T-helper 22 cell (primary cell): ENCODE results near the gene NFIC.

ENCODE experiments used
- DNase-seq: peaks from one replicate; pipeline ENCODE4 v3.0.0-alpha.2; 2020; ENCODE audit warnings: low read depth

NFIC gene

DNA sequence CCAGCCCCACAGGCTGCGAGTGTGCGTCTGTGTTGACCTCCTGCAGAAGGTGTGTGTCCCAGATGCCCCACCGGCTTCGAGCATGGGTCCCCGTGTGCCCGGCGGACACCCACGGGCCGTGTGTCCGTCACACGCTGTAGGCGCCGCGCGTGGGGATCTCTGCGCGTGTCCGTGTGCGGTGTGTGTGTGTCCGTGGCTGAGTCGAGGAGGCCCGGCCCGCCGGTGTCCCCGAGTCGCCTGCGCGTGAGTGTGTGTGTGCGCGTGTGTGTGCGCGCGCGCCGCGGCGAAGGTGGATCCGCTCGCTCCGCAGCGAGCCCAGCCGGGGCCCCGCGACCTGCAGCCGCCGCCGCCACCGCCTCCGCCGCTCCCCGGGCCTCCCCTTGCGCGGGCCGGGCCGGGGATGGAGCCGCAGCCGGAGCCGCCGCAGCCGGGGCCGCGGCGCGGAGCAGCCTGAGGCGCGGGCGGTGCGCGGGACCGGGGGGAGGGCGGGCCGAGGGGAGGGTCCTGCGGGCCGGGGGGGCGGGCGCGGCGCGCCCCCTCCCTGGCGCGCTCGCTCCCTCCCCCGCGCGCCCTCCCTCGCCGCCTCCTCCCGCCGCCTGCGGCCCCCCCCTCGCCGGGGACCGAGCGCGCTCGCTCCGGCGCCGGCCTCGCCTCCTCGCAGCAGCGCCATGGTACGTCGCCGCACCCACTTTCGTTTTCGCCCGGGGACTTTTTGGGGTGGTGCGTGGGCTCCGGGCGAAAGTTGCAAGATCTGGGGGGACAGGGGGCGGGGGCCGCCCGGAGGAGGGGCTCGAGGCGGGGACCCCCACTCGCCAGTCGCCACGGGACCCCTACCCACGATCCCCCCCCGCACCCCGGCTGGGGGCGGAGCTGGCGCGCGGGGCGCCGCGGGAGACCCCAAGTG is 7.1 kb upstream of the NFIC start:
- DNase-seq = peak; percentile 61

DNA sequence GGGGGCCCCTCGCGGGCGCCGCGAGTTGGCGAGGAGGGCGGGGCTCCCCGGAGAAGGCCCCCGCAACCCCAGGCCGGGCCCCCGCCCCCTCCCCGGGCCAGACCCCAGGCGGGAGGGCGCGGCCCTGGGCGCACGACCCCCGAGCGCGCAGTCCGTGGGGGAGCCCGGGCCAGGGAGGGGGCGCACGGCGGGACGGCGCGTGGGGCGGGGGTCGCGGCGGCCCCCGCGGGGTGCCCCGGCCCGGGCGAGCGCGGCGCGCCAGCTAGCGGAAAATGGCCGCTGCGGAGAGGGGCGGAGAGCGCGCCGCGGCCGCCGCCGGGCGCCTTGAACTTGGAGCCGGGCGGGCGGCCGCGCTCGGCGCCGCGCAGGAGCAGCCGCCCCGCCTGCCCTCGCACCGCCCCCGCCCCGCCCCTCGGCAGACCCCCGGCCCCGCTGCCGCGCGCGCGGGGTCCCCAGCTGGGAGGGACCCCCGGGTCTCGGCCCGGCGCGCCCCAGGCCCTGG is 6.4 kb upstream of the NFIC start:
- DNase-seq = no peak

DNA sequence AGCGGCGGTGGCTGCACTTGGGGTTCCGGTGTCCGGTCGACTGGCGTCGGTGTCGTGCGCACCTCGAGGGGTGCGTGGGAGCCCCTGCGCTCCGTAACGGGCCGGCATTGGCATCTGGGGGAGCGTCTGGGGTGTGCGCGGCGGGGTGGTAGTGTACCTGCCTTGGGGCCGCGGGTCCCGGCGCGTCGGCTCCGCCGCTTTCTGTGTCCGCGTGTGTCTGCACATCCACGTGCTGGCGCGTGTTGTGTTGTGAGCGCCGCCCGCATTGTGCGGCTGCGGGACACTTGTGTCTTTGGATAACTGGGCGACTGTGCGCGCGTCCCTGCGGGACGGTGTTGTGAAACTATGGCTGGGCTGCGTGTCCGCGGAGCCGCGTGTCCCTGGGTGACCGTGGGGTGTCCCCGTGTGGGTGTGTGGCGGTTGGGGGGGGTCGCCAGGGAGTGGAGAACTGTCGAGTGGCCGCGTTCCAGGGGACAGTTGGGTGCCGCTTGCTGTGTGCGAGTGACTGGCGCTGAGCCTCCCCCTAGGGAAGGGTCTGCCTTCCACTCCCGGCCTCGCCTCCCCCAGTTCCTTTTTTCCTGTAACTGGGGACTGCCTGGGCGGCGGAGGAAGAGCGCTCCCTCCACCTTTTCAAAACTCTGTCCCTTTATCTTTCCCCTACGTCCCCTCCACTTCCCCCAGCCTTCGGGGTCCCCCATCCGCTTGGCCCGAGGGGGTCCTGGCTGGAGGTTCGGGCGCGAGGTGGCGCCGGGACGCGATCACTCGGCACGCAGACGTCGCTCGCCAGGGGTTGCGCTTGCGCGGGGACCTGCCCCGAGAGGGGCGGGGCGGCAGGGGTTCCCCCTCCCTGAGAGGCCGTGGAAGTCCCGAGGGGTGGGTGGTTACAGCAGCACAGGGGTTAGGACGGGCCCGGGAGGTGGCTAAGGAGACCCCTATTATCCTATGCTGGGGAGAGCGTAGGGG is 5.7 kb upstream of the NFIC start:
- peak; percentile 53 for DNase-seq

DNA sequence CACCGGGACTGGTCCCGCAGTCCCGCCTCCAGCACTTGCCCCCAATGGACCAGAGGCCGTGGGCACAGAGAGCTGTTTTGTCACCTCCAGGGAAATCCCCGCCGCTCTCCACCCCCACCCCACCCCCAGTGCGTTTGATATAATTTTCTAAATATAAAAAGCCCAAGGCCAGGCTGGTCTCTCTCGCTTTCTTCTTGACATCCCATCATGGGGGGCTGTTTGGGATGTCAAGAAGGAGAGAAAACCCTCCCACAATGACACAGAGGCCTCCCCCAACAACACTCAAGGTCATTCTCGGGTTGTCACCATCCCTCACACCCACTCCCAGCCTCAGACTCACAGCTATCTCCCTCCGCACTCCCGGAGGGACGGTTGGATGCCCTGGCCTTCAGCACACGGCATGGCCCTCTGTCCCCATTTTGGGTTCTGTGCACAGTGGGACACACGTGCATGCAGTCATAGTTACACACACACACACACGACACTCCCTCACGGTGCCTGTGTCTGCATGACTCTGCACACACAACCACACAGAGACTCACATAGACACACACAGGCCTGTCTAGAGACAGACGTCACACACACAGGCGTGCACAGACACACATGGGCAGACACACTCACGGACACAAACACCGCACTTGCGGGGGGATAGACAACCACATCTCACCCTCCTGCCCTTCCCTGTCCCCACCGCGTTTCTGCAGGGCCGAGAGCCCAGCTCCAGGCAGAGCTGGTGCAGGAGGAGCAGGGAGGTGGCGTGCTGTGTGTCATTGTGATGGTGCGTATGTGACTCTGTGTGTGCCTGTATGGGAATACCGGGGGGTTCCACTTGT is 4.8 kb upstream of the NFIC start:
- no peak for DNase-seq

DNA sequence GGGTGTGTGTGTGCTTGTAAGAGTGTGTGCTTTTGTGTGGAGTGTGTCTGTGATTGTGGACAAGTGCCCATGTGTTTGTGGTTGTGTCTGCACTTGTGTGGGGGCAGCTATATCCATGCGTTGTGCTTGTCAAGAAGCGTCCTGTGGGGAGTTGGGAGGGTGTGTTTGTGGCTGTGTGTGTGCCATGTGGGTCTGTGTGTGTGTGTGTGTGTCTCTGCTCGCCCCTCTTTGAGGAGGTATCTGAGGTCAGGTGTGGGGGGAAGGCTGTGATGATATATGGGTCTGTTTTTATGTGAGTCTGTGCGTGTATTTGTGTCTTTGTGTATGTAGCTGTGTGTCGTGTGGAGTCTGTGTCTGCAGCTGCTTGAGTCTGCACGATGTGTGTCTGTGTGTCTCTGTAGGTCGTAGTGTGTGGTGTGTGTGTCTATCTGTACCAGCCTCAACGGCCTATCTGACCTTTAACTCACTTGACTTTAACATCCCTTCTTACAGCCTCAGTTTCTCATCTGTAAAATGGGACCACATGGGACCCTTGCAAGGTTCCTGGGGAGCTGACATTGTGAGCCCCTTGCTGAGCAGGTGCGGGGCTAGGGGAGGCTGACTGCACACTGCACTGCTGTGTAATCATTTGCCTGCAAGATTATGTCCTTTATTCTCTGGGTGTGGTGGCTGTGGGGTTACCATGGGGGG is 4.0 kb upstream of the NFIC start:
- DNase-seq = no peak

DNA sequence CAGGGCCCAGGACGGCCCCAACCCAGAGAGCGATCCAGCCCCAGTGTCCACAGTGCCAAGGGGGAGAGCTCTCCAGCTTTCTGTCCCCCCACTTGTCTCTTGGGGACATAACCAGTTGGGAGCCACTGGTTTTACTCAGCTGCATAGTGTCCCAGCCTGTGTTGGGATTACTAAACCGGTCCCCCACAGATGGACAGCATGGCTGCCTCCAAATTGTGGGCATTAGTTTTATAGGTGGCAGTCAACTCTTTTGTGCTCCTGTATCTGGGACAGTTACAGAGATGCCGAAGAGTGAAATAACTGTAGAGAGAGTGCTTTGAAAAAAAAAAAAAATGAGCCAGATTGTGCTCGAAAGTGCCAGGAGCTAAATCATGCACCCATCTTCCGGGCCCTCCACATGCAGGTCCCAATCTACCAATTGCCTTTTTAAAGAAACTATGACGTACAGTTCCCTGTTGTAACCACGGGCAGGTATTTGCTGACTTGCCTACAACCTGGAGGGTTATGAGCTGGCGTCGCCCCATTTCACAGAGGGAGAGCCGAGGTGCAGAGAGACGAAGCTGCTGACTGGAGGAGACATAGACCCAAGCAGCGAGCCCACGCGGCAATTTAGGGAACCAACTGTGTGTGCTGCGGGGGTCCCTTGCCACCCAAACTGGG is 2.4 kb upstream of the NFIC start:
- DNase-seq = no peak

DNA sequence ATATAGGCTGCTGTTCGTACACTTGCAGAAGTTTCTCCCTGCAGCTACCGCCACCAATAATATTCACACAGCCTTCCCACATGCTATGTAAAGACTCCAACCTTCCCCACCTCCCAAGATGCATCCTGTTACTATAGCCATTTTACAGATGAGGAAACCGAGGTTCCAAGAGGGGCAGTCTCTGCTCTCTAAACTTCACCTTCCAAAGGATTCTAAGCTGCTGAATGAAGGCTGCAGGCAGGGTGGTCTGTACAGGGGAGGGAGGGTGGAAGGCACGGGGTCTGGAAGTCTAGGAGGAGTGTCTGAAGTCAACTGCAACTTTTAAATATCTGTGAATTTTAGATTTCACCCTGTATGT is 1.9 kb upstream of the NFIC start:
- no peak for DNase-seq

DNA sequence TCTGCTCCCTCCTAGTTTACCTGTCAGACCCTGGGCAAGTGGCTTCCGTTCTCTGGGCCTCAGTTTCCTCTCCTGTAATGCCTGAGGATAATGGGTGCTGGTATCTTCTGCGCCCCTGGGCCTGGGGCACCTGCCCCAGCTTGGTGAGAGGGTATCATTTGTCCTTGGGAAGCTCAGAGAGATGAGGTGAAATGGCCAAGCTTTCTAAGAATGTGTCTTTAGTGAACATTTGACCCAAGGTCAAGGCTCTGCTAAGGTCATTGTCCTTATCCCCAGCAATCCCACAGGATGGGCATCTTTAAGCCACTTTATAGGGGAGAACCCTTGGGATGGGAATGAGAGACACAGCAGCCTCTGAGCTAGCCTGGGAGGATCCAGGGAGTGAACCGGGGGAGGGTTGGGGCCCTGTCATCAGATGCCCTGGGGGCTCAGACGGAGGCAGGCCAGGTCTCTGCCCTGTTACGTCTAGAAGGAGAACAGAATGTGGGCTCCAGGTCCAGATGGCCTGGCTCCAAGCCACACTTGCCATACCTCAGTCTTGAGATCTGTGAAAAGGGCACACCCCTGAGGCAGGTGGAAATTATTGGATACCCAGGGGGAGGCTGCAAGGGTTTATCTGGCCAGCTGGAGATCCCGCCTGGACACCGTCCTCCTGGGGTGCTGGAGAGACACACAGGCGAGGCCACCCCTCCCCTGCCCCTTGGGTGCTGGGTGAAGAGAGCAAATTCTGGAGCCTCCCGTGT is 1.1 kb upstream of the NFIC start:
- no peak for DNase-seq

DNA sequence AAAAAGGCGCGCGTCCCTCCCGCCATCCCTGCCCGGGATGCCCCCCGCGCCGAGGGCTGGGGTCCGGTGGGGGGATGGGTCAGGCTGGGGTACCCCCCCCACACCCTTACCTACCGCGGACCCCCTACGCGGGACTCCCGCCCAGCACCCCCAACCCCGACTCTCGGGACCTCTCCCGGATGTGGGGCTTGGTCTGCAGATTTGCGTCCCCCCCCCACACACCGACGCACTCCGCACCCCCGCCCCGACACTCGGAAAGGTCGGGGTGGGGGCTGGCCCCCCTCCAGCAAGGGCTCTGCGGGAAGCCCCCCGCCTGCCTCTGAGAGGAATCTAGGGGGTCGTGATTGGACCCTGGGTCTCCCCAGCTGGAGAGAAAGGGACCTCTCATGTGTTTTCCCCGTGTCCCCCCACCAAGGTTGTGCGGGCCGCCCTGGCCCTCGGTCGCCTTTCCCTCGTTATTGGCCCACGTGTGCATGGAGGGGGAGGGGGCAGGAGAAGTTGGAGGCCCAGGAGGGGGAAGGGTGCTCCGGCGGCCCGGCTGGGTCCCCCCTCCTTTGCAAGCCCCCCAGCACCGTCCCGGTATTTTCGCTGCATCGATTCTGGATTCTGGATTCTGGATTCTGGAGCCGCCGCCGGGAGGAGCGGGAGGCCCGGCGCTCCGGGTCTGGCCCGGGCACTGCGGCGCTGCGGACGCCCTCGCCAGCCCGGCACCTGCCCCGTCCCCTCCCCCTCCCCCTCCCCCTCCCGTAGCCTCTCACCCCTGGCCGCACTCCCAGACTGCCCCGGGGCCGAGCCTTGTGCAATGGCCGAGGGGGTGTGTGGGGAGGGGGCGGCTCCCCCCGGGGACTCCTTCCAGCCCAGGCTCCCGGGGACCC is 607 bp downstream of the NFIC start:
- no peak for DNase-seq

DNA sequence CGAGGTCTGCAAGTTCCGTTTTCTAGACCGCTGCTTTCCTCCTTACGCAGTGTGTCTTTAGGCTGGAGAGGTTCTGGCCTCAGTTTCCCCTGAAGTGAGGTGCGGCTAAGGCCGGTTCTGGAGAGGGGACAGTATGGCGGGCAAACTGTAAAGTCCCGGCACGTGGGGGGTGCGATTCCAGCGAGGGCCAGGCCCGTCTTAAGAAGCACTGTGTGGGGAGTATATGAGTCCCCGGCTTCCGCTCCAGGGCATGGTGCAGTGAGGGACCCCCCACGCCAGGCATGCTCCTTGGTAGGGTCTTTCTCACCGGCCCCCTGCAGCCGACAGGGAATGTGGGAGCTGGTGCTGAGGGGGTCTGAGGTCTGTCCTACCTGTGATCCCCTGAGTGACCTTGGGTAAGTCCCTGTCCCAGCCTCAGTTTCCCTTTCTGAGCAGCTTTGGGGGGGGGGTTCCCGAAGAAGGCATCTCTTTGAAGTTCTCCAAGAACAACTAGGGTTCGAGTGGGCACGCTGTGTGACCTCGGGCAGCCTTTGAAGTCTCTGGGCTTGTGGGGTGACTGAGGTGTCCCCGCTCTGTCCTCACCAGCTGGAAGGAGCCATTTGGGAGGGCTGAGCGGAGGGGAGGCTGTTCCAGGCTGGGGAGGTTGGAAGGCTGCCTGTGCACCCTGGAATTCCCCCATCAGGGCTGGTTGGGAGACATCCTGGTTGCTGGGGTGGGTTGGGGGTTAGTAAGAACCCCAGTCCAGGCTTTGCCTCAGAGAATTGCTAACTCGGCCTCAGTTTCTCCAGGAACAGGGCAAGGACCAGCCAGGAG is 1.5 kb downstream of the NFIC start:
- DNase-seq = no peak

DNA sequence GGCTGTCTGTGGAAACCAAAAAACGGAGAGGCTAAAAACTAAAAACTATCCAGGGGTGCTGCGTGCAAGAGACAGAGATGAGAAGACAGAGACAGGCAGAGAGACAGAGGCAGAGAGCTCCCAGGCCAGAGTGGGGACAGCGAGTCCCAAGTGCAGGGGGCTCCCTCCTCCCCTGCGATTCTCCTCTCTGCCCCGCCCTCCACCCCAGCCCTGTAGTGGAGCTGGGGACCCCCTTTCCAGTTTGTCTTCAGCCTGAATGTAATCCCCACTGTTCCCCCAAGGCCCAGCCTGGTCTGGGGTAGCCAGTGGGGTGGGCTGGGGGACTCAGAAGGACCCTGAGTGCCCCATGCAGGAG is 2.0 kb downstream of the NFIC start:
- no peak for DNase-seq

DNA sequence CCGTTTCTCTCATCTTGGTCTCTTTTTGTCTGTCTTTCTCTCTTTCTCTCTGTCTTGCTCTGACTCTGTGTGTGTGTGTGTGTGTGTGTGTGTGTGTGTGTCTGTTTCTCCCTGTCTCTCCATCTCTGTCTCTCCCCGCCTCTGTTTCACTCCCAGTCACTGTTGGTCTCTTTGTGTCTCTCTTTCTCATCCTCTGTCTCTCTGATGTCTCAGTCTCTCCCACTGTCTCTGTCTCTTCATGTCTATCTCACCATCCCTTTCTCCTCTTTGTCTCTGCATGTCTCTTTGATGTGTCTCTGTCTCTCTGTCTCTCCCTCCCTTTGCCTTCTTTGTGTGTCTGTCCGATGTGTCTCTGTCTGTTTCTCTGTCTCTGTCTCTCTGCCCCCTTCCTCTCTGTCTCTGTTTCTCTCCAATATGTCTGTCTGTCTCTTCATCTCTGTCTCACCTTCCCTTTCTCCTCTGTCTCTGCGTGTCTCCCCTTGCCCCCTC is 2.5 kb downstream of the NFIC start:
- DNase-seq = no peak

DNA sequence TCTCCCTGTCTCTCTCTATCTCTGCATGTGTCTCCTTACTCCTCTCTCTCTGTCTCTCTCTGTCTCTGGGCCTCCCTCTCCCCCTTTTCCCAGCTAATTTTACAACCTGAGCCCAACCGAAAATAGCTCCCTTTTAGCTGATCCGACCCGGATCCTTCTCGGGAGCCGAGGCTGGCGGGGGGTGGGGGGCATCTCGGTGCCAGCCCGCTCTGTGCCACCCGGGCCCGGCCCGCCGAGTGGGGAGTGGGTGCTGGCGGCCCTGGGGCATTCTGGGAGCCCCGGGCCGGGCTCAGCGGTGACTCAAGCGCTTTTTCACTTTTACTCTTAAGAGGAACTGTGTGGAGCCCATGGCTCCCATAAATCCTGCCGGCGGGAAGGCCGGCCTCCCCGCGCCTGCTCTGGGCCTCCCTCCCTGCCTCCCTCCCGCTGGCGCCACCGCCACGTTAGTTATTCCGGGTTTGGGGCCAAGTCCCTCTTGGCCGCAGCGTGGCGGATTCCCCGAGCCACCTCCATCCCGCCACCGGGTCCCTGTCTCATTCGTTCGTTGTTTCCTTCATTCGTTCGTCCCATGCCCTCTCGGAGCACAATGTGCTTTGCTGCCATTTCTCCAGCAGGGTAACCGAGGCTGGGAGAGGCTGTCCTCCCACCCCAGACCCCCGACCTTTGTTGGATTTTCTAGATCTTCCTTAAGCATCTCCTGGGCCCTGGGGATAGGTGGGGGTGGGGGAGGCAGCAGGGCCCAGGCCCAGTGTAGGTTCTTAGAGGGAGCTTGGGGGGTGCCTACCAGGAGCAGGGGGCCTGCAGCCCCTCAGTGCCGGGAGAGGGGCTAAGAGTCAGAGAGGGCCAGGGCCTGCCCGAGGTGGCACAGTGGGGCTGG is 3.2 kb downstream of the NFIC start:
- no peak for DNase-seq

DNA sequence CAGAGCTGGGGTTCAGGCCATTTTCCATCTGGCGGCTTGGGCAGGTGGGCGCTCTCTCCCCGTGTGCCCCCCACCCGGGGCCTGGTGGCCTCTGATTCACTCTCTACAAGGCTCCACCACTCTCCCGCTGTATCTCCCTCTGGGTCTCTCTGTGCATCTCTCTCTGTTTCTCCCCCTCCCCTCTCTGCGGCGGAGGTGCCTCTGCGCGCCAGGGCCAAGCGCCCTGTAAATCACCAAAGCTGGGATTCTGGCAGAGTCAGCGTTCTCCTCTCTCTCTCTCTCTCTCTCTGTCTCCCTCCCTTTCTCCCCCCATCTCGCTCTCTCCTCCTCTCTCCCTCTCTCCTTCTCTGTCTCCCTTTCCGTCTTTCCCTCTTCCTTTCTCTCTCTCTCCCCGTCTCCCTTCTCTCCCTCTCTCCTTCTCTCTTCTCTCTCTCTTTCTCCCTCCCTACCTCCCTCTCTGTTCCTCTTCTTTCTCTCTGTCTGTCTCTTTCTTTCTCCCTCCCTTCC is 3.9 kb downstream of the NFIC start:
- DNase-seq = no peak

DNA sequence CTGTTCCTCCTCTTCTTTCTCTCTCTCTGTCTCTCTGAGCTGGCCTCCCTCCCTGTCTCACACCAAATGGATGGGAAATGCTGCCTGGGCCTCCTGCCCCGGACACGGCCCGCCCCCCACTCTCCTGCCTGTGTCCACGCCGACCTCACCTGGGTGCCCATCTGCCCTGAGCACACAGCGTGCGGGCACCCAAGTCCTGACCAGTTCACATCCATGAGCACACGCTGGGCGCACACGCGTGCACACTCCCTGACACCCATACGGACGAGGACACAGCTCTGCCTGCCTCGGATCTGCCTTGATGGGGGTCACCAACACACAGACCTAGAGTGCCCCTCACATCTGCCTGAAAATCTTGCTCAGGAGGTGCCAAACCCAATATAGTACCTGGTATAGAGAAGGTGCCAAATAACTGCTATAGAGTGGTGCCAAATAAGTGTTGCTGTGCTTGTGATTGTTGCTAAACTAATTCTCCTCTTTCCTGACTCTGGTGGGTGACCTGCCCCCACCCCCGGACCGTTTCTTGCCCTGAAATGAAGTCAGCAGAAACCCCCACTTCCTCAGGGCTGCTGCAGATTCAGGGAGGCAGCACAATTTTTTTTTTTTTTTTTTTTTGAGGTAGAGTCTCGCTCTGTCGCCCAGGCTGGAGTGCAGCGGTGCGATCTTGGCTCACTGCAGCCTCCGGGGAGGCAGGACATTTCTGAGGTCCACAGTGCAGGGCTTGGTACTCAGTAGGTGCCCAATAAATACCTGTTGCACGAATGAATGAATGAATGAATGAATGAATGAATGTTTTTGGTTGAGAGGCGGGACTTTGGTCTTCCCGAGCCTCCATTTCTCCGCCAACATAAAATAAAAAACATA is 4.6 kb downstream of the NFIC start:
- DNase-seq = no peak

DNA sequence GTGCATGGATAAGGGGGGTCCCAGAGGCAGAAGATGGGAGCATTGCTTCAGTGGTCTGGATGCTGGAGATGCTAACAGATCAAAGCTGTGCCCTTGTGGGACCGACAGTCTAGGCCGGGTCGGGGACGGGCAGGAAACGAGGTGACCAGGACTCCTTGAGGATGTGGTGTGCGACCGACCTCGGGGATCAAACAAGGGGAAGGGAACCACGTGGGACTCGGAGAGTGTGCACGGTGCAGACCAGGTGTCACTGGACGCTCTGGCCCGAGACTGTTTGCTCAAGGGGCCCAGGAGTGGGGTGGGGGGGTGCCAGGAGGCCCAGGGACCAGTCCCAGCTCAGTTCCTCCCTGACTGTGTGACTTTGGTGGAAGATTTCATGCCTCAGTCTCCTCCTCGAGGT is 6.0 kb downstream of the NFIC start:
- no peak for DNase-seq
